Measurements from ENCODE around the gene SLC17A1.

SLC17A1 gene

DNA sequence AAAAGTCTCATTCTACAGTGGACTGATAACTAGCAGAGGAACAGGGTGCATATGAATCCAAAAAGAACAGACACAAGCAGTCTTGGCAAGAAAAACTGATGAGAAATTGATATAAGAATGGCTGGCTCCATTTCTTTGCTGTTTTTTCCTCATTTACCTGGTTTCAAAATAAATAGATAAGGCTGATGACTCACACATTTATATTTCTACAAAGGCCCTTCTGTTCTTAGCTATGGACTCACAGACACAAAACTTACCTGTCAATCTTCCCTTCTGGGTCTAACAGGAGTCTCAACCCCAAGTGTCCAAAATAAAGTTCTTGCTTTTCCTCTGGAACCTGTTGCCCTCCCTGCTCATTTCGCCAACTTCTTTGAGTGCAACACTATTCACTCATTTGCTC is 76.4 kb downstream of the SLC17A1 start:
- Histone ChIP-seq H3K79me1 (ENCODE audit: low read depth, low read length) (no peaks in the 10 kb centered on the region), H3K4me1 (ENCODE audit: control insufficient read depth in 2 of 2, insufficient read depth in 1 of 2, low read depth in 1 of 2, low read length in 2 of 2) (no peaks in the 10 kb centered on the region), H2BK120ac (ENCODE audit: low read depth, low read length) (no peak overlapping the region), H3K36me3 (replicated peaks in 1 of 2; ENCODE audit: control insufficient read depth in 2 of 2, insufficient read depth in 2 of 2, low read length in 2 of 2) (no peaks in the 10 kb centered on the region), H3K23ac (ENCODE audit: low read depth, low read length, poor library complexity) (no peak overlapping the region), H3K27ac (replicated peaks; ENCODE audit: low read length) (no peak overlapping the region), H3K27me3 (ENCODE audit: control insufficient read depth in 3 of 3, insufficient read depth in 3 of 3, low read depth in 1 of 3, low read length in 3 of 3) (no peaks in the 10 kb centered on the region), H2BK12ac (ENCODE audit: low read length) (no peak overlapping the region), H2BK5ac (ENCODE audit: low read length) (no peak overlapping the region), H3K9me3 (replicated peaks in 1 of 2; ENCODE audit: control insufficient read depth in 2 of 2, insufficient read depth in 1 of 2, low read depth in 1 of 2, low read length in 2 of 2) (no peaks in the 10 kb centered on the region), H3K14ac (ENCODE audit: low read length) (no peak overlapping the region), H3K9ac (ENCODE audit: low read depth, low read length, poor library complexity) (no peak overlapping the region), H3K4me2 (ENCODE audit: insufficient read depth, low read length, poor library complexity, severe bottlenecking) (no peak overlapping the region), H2AK5ac (ENCODE audit: low read depth, low read length) (no peak overlapping the region), H2BK15ac (ENCODE audit: low read length) (no peak overlapping the region), H3K4ac (ENCODE audit: low read length) (no peak overlapping the region), H4K91ac (ENCODE audit: low read depth, low read length, poor library complexity) (no peak overlapping the region), H2AFZ (ENCODE audit: low read length) (no peak overlapping the region), H4K8ac (ENCODE audit: low read depth, low read length) (no peak overlapping the region), H3K18ac (ENCODE audit: low read length) (no peak overlapping the region), H3K4me3 (ENCODE audit: low read length in 2 of 2) (no peak overlapping the region)
- WGBS, 2 donors (ENCODE audit: extremely low coverage in 2 of 2, insufficient read length in 2 of 2, insufficient replicate concordance in 1 of 2) = no CpG with 5 or more reads among the region's 1 CpG
- no peak for DNase-seq (ENCODE audit: low spot score)

GRCh38 chr6:25754535-25754934 is 77.3 kb downstream of the SLC17A1 start, which contains the start of gene SLC17A4:
TSS of gene SLC17A4 (plus strand) at chr6:25754742. CDS start at chr6:25761963, 7,221 bp downstream.
- Histone ChIP-seq H3K79me1 (ENCODE audit: low read depth, low read length) (no peaks in the 10 kb centered on the region), H2BK15ac (ENCODE audit: low read length) (no peak within 1 kb of the TSS), H3K23ac (ENCODE audit: low read depth, low read length, poor library complexity) (no peak within 1 kb of the TSS), H2AFZ (ENCODE audit: low read length) (no peak within 1 kb of the TSS), H3K9me3 (replicated peaks in 1 of 2; ENCODE audit: control insufficient read depth in 2 of 2, insufficient read depth in 1 of 2, low read depth in 1 of 2, low read length in 2 of 2) (no peaks in the 10 kb centered on the region), H3K4ac (ENCODE audit: low read length) (no peak within 1 kb of the TSS), H4K8ac (ENCODE audit: low read depth, low read length) (no peak within 1 kb of the TSS), H2BK5ac (ENCODE audit: low read length) (no peak within 1 kb of the TSS), H3K4me2 (ENCODE audit: insufficient read depth, low read length, poor library complexity, severe bottlenecking) (no peak within 1 kb of the TSS), H2AK5ac (ENCODE audit: low read depth, low read length) (no peak within 1 kb of the TSS), H3K27ac (replicated peaks; ENCODE audit: low read length) (no peak within 1 kb of the TSS), H2BK12ac (ENCODE audit: low read length) (no peak within 1 kb of the TSS), H3K27me3 (ENCODE audit: control insufficient read depth in 3 of 3, insufficient read depth in 3 of 3, low read depth in 1 of 3, low read length in 3 of 3) (no peaks in the 10 kb centered on the region), H3K9ac (ENCODE audit: low read depth, low read length, poor library complexity) (no peak within 1 kb of the TSS), H3K18ac (ENCODE audit: low read length) (no peak within 1 kb of the TSS), H2BK120ac (ENCODE audit: low read depth, low read length) (no peak within 1 kb of the TSS), H3K4me1 (ENCODE audit: control insufficient read depth in 2 of 2, insufficient read depth in 1 of 2, low read depth in 1 of 2, low read length in 2 of 2) (no peaks in the 10 kb centered on the region), H3K14ac (ENCODE audit: low read length) (no peak within 1 kb of the TSS), H3K4me3 (ENCODE audit: low read length in 2 of 2) (no peak within 1 kb of the TSS), H4K91ac (ENCODE audit: low read depth, low read length, poor library complexity) (no peak within 1 kb of the TSS), H3K36me3 (replicated peaks in 1 of 2; ENCODE audit: control insufficient read depth in 2 of 2, insufficient read depth in 2 of 2, low read length in 2 of 2) (no peaks in the 10 kb centered on the region)
- DNase-seq (ENCODE audit: low spot score) = no peak

DNA sequence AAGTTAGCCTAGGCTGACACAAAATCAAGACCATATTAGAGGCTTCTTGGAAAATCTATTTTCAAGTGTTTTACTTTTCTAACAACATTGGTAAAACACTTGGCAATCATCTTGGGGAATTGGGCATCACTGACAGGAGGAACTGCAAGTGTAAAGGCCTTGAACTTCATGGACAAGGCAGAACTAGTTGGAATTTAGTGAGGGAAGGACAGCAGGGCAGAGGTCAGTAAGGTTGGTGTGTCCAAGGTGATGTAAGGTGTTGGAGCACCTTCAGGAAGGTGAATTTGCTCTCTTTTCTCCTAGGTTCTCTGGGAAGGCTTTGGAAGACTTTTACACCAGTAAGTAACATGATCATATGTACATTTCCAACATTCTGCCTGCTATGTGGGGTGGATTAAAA is 78.8 kb downstream of the SLC17A1 start:
- Histone ChIP-seq H3K14ac (ENCODE audit: low read length) (no peak overlapping the region), H3K4me2 (ENCODE audit: insufficient read depth, low read length, poor library complexity, severe bottlenecking) (no peak overlapping the region), H2BK5ac (ENCODE audit: low read length) (no peak overlapping the region), H3K36me3 (replicated peaks in 1 of 2; ENCODE audit: control insufficient read depth in 2 of 2, insufficient read depth in 2 of 2, low read length in 2 of 2) (no peaks in the 10 kb centered on the region), H3K9ac (ENCODE audit: low read depth, low read length, poor library complexity) (no peak overlapping the region), H3K4me1 (ENCODE audit: control insufficient read depth in 2 of 2, insufficient read depth in 1 of 2, low read depth in 1 of 2, low read length in 2 of 2) (no peaks in the 10 kb centered on the region), H3K27me3 (ENCODE audit: control insufficient read depth in 3 of 3, insufficient read depth in 3 of 3, low read depth in 1 of 3, low read length in 3 of 3) (no peaks in the 10 kb centered on the region), H2BK12ac (ENCODE audit: low read length) (no peak overlapping the region), H4K8ac (ENCODE audit: low read depth, low read length) (no peak overlapping the region), H4K91ac (ENCODE audit: low read depth, low read length, poor library complexity) (no peak overlapping the region), H2BK120ac (ENCODE audit: low read depth, low read length) (no peak overlapping the region), H3K4ac (ENCODE audit: low read length) (no peak overlapping the region), H3K79me1 (ENCODE audit: low read depth, low read length) (no peaks in the 10 kb centered on the region), H3K18ac (ENCODE audit: low read length) (no peak overlapping the region), H3K4me3 (ENCODE audit: low read length in 2 of 2) (no peak overlapping the region), H3K9me3 (replicated peaks in 1 of 2; ENCODE audit: control insufficient read depth in 2 of 2, insufficient read depth in 1 of 2, low read depth in 1 of 2, low read length in 2 of 2) (no peaks in the 10 kb centered on the region), H2AK5ac (ENCODE audit: low read depth, low read length) (no peak overlapping the region), H3K27ac (replicated peaks; ENCODE audit: low read length) (no peak overlapping the region), H3K23ac (ENCODE audit: low read depth, low read length, poor library complexity) (no peak overlapping the region), H2AFZ (ENCODE audit: low read length) (no peak overlapping the region), H2BK15ac (ENCODE audit: low read length) (no peak overlapping the region)
- DNase-seq (ENCODE audit: low spot score) = no peak

GRCh38 chr6:25750906-25751305 is 80.9 kb downstream of the SLC17A1 start:
- no peak overlapping the region for H3K27ac ChIP-seq (replicated peaks; ENCODE audit: low read length)
- no peaks in the 10 kb centered on the region for H3K36me3 ChIP-seq (replicated peaks in 1 of 2; ENCODE audit: control insufficient read depth in 2 of 2, insufficient read depth in 2 of 2, low read length in 2 of 2)
- no CpG with 5 or more reads among the region's 3 CpGs for WGBS, 2 donors (ENCODE audit: extremely low coverage in 2 of 2, insufficient read length in 2 of 2, insufficient replicate concordance in 1 of 2)

More at GRCh38 chr6:25750906-25751305, 80.9 kb downstream of the SLC17A1 start:
- no peak overlapping the region for H3K14ac ChIP-seq (ENCODE audit: low read length)
- no peak overlapping the region for H2BK15ac ChIP-seq (ENCODE audit: low read length)
- no peak overlapping the region for H2AFZ ChIP-seq (ENCODE audit: low read length)
- H4K91ac ChIP-seq (ENCODE audit: low read depth, low read length, poor library complexity) = no peak overlapping the region
- H2BK5ac ChIP-seq (ENCODE audit: low read length) = no peak overlapping the region
- no peak for DNase-seq (ENCODE audit: low spot score)
- no peaks in the 10 kb centered on the region for H3K27me3 ChIP-seq (ENCODE audit: control insufficient read depth in 3 of 3, insufficient read depth in 3 of 3, low read depth in 1 of 3, low read length in 3 of 3)
- H3K4me1 ChIP-seq (ENCODE audit: control insufficient read depth in 2 of 2, insufficient read depth in 1 of 2, low read depth in 1 of 2, low read length in 2 of 2) = no peaks in the 10 kb centered on the region
- no peaks in the 10 kb centered on the region for H3K79me1 ChIP-seq (ENCODE audit: low read depth, low read length)
- no peak overlapping the region for H3K4ac ChIP-seq (ENCODE audit: low read length)
- no peak overlapping the region for H3K18ac ChIP-seq (ENCODE audit: low read length)
- H2BK12ac ChIP-seq (ENCODE audit: low read length) = no peak overlapping the region
- H3K4me2 ChIP-seq (ENCODE audit: insufficient read depth, low read length, poor library complexity, severe bottlenecking) = no peak overlapping the region
- H2BK120ac ChIP-seq (ENCODE audit: low read depth, low read length) = no peak overlapping the region
- H3K9me3 ChIP-seq (replicated peaks in 1 of 2; ENCODE audit: control insufficient read depth in 2 of 2, insufficient read depth in 1 of 2, low read depth in 1 of 2, low read length in 2 of 2) = no peaks in the 10 kb centered on the region
- no peak overlapping the region for H3K4me3 ChIP-seq (ENCODE audit: low read length in 2 of 2)
- no peak overlapping the region for H3K23ac ChIP-seq (ENCODE audit: low read depth, low read length, poor library complexity)
- no peak overlapping the region for H2AK5ac ChIP-seq (ENCODE audit: low read depth, low read length)
- no peak overlapping the region for H3K9ac ChIP-seq (ENCODE audit: low read depth, low read length, poor library complexity)
- H4K8ac ChIP-seq (ENCODE audit: low read depth, low read length) = no peak overlapping the region

All from neuronal stem cell (in vitro differentiated cells).